Measurements from ENCODE around the gene ANO10. TPM values are rescaled to one million over a fixed set of nuclear protein-coding genes. Genes with fewer than 3 reads are reported as not detected.
"Not testable (repeated sequence)": the region's sequence is repeated elsewhere in the genome, so short reads cannot be mapped to it uniquely, and the experiment has no call there.

Gene ANO10, protein sequence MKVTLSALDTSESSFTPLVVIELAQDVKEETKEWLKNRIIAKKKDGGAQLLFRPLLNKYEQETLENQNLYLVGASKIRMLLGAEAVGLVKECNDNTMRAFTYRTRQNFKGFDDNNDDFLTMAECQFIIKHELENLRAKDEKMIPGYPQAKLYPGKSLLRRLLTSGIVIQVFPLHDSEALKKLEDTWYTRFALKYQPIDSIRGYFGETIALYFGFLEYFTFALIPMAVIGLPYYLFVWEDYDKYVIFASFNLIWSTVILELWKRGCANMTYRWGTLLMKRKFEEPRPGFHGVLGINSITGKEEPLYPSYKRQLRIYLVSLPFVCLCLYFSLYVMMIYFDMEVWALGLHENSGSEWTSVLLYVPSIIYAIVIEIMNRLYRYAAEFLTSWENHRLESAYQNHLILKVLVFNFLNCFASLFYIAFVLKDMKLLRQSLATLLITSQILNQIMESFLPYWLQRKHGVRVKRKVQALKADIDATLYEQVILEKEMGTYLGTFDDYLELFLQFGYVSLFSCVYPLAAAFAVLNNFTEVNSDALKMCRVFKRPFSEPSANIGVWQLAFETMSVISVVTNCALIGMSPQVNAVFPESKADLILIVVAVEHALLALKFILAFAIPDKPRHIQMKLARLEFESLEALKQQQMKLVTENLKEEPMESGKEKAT
- total RNA-seq (2021) (30.7 and 32.6 TPM in 2 replicates), Bru-seq, nascent RNA (percentile 69 among the genes with signal in this experiment), BruChase-seq, experiment 1, labeled RNA remaining after a 2-hour chase (percentile 60 among the genes with signal in this experiment), BruChase-seq, experiment 2, labeled RNA remaining after a 6-hour chase (percentile 51 among the genes with signal in this experiment)
- long read RNA-seq, transcript ANO10-201 (13 exons, 3,212 nt), result major isoform, 27 of 38 reads
- long read RNA-seq, partial matches to known transcripts, result 2 of 38 reads
- long read RNA-seq, other reads (novel, unspliced or antisense), result 6 of 38 reads

GRCh38 chr3:43621656-43622432, at the start of gene ANO10:
Gene ANO10 (minus strand): TSS chr3:43622011. CDS start chr3:43605852, 16,159 bp downstream.
- CTCF ChIA-PET, result interaction anchor here (0.6 to 1.0 kb wide), 3 partner anchors 11 to 1003 kb away, joined by 3 to 10 read pairs (median 3); no protein-coding TSS in a partner anchor
- H3K4me1 ChIP-seq (replicated peaks; ENCODE audit: insufficient read depth), result peaks cover 10% of the 10 kb centered on the region
- peak; percentile 96 to 98 for DNase-seq
- intact Hi-C loops (cut with micrococcal nuclease; ENCODE audit: unreplicated experiment), result loop anchor here (1.0 kb wide), 2 partner anchors 68 to 147 kb away; partner anchors contain the start of gene ABHD5
- no TSS peak for BruUV-seq (replicated peaks)
- POLR2A ChIA-PET (ENCODE audit: unreplicated experiment), result interaction anchor here (0.6 to 0.8 kb wide), 8 partner anchors 10 to 1139 kb away, joined by 3 to 10 read pairs (median 6); partner anchors contain the start of gene KIAA1143
- H3K4me3 ChIP-seq, result peak within 1 kb of the TSS; percentile 87
- H4K20me1 ChIP-seq (ENCODE audit: insufficient read depth), result no peaks in the 10 kb centered on the region
- peaks cover 9% of the 10 kb centered on the region; the same call in 1 of the 2 replicates for H3F3A ChIP-seq (ENCODE audit: insufficient read depth, low read depth)
- H3K27me3 ChIP-seq (ENCODE audit: insufficient read depth, low read depth), result no peaks in the 10 kb centered on the region
- peak within 1 kb of the TSS; percentile 96 for H3K4me2 ChIP-seq
- peaks cover 8% of the 10 kb centered on the region; the same call in 1 of the 2 replicates for H3K79me2 ChIP-seq (ENCODE audit: low read depth)
- no peaks in the 10 kb centered on the region for H3K9me3 ChIP-seq (ENCODE audit: insufficient read depth, low read depth)
- peak within 1 kb of the TSS; percentile 73 for H3K27ac ChIP-seq
- TF ChIP-seq, protein P1, sequence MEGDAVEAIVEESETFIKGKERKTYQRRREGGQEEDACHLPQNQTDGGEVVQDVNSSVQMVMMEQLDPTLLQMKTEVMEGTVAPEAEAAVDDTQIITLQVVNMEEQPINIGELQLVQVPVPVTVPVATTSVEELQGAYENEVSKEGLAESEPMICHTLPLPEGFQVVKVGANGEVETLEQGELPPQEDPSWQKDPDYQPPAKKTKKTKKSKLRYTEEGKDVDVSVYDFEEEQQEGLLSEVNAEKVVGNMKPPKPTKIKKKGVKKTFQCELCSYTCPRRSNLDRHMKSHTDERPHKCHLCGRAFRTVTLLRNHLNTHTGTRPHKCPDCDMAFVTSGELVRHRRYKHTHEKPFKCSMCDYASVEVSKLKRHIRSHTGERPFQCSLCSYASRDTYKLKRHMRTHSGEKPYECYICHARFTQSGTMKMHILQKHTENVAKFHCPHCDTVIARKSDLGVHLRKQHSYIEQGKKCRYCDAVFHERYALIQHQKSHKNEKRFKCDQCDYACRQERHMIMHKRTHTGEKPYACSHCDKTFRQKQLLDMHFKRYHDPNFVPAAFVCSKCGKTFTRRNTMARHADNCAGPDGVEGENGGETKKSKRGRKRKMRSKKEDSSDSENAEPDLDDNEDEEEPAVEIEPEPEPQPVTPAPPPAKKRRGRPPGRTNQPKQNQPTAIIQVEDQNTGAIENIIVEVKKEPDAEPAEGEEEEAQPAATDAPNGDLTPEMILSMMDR (conservative IDR thresholded peaks at IDR 0.05), result no peak
- no peaks in the 10 kb centered on the region; the same call in 1 of the 2 replicates for H3K36me3 ChIP-seq (ENCODE audit: low read depth)
- H3K9me2 ChIP-seq (ENCODE audit: insufficient read depth), result no peaks in the 10 kb centered on the region; the same call in 1 of the 2 replicates
- H2AFZ ChIP-seq, result peak within 1 kb of the TSS; percentile 96

- DNase-seq, result no peak
- Histone ChIP-seq H3K27ac (no peak overlapping the region), H3K79me2 (ENCODE audit: low read depth) (no peaks in the 10 kb centered on the region), H3K9me3 (ENCODE audit: insufficient read depth, low read depth) (no peaks in the 10 kb centered on the region; the same call in 1 of the 2 replicates), H3F3A (ENCODE audit: insufficient read depth, low read depth) (no peaks in the 10 kb centered on the region), H3K4me1 (replicated peaks; ENCODE audit: insufficient read depth) (no peaks in the 10 kb centered on the region), H3K4me2 (no peak overlapping the region), H2AFZ (no peak overlapping the region), H3K27me3 (ENCODE audit: insufficient read depth, low read depth) (no peaks in the 10 kb centered on the region), H3K36me3 (ENCODE audit: low read depth) (no peaks in the 10 kb centered on the region), H3K4me3 (no peak overlapping the region), H3K9me2 (ENCODE audit: insufficient read depth) (no peaks in the 10 kb centered on the region), H4K20me1 (ENCODE audit: insufficient read depth) (no peaks in the 10 kb centered on the region)
- intact Hi-C loops (cut with micrococcal nuclease; ENCODE audit: unreplicated experiment), result no loop called here
- BruUV-seq (replicated peaks), result no TSS peak
- no peak for TF ChIP-seq EZH2 (IDR thresholded peaks at IDR 0.05; ENCODE audit: low read depth)
- TF ChIP-seq, protein P1 (conservative IDR thresholded peaks at IDR 0.05), result no peak
- ChIA-PET CTCF (no interaction called here), POLR2A (ENCODE audit: unreplicated experiment) (no interaction called here)
Measured at GRCh38 chr3:43670635-43671522, 49.1 kb upstream of the ANO10 start.

DNA sequence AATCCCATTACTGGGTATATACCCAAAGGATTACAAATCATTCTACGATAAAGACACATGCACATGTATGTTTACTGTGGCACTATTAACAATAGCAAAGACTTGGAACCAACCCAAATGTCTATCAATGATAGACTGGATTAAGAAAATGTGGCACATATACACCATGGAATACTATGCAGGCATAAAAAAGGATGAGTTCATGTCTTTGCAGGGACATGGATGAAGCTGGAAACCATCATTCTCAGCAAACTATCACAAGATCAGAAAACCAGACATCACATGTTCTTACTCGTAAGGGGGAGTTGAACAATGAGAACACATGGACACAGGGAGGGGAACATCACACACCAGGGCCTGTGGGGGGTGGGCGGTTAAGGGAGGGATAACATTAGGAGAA, 43.2 kb upstream of the ANO10 start:
- H3K4me2 ChIP-seq; H3K9me3 ChIP-seq (ENCODE audit: insufficient read depth, low read depth); H4K20me1 ChIP-seq (ENCODE audit: insufficient read depth); H3F3A ChIP-seq (ENCODE audit: insufficient read depth, low read depth); H3K27ac ChIP-seq; H3K27me3 ChIP-seq (ENCODE audit: insufficient read depth, low read depth); DNase-seq; POLR2A ChIA-PET (ENCODE audit: unreplicated experiment); H3K9me2 ChIP-seq (ENCODE audit: insufficient read depth); H2AFZ ChIP-seq; CTCF ChIA-PET; H3K4me3 ChIP-seq; BruUV-seq (replicated peaks); H3K4me1 ChIP-seq (replicated peaks; ENCODE audit: insufficient read depth); H3K79me2 ChIP-seq (ENCODE audit: low read depth); H3K36me3 ChIP-seq (ENCODE audit: low read depth); intact Hi-C loops (cut with micrococcal nuclease; ENCODE audit: unreplicated experiment): not testable (repeated sequence)

DNA sequence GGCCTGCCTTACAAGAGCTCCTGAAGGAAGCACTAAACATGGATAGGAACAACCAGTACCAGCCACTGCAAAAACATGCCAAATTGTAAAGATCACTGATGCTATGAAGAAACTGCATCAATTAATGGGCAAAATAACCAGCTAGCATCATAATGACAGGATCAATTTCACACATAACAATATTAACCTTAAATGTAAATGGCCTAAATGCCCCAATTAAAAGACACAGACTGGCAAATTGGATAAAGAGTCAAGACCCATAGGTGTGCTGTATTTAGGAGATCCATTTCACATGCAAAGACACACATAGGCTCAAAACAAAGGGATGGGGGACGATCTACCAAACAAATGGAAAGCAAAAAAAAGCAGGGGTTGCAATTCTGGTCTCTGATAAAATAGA, 39.6 kb upstream of the ANO10 start:
- POLR2A ChIA-PET (ENCODE audit: unreplicated experiment), result interaction anchor here (0.6 kb wide), 1 partner anchor 625 kb away, joined by 3 read pairs; no protein-coding TSS in a partner anchor
- H3K4me2 ChIP-seq; H3K4me3 ChIP-seq; H2AFZ ChIP-seq; intact Hi-C loops (cut with micrococcal nuclease; ENCODE audit: unreplicated experiment); H3K79me2 ChIP-seq (ENCODE audit: low read depth); BruUV-seq (replicated peaks); DNase-seq; H3K9me2 ChIP-seq (ENCODE audit: insufficient read depth); H3K4me1 ChIP-seq (replicated peaks; ENCODE audit: insufficient read depth); CTCF ChIA-PET; H4K20me1 ChIP-seq (ENCODE audit: insufficient read depth); H3K9me3 ChIP-seq (ENCODE audit: insufficient read depth, low read depth); H3F3A ChIP-seq (ENCODE audit: insufficient read depth, low read depth); H3K27ac ChIP-seq; H3K27me3 ChIP-seq (ENCODE audit: insufficient read depth, low read depth); H3K36me3 ChIP-seq (ENCODE audit: low read depth): not testable (repeated sequence)

All from PC-9 (cell line).